Keratinocyte (primary cell): Measurements from ENCODE around the gene PRICKLE3.

ENCODE experiments used
- EZH2 ChIP-seq: IDR thresholded peaks from one replicate; pipeline ENCODE4 v1.6.1; 2012; ENCODE audit warnings: inconsistent platforms, mild to moderate bottlenecking, low read length, moderate library complexity
- TF ChIP-seq, protein P1 (sequence below), 3 experiments: IDR thresholded peaks in 1 of 3; conservative IDR thresholded peaks in 1 of 3; optimal IDR thresholded peaks in 1 of 3; 2 replicates in 2 of 3; 3 replicates in 1 of 3; pipeline versions ENCODE3 to v1.5.1; 2011; ENCODE audit warnings: low read length in 3 of 3, mild to moderate bottlenecking in 3 of 3, moderate library complexity in 2 of 3, control low read depth in 1 of 3, inconsistent platforms in 1 of 3; ENCODE audit not compliant: insufficient read depth in 2 of 3; ENCODE audit errors: extremely low read depth in 1 of 3

DNA sequence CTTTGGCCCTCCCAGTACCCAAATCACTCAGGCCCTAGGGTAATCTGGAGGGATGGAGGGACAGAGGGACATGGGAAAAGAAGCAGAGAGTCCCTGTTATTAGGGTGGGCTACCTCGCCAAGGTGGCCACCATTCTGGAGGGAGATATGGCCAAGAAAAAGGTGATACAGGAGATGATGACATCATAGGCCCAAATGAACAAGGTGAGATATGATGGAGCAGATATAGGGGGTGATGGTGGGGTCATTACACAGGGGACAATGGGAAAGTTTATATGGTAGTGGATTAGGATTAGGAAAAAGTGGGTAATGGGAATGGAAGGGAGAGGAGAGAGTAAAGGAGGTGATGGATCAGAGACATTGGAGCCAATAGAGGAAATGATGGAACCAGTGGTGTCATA is 26.7 kb upstream of the PRICKLE3 start:
- TF ChIP-seq, protein P1, sequence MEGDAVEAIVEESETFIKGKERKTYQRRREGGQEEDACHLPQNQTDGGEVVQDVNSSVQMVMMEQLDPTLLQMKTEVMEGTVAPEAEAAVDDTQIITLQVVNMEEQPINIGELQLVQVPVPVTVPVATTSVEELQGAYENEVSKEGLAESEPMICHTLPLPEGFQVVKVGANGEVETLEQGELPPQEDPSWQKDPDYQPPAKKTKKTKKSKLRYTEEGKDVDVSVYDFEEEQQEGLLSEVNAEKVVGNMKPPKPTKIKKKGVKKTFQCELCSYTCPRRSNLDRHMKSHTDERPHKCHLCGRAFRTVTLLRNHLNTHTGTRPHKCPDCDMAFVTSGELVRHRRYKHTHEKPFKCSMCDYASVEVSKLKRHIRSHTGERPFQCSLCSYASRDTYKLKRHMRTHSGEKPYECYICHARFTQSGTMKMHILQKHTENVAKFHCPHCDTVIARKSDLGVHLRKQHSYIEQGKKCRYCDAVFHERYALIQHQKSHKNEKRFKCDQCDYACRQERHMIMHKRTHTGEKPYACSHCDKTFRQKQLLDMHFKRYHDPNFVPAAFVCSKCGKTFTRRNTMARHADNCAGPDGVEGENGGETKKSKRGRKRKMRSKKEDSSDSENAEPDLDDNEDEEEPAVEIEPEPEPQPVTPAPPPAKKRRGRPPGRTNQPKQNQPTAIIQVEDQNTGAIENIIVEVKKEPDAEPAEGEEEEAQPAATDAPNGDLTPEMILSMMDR (optimal IDR thresholded peaks at IDR 0.05 in 1 of 3, IDR thresholded peaks at IDR 0.05 in 1 of 3, conservative IDR thresholded peaks at IDR 0.05 in 1 of 3; ENCODE audit: extremely low read depth in 1 of 3, insufficient read depth in 2 of 3, low read length in 3 of 3), result no peak
- no peak for TF ChIP-seq EZH2
